Epithelial cell of proximal tubule (primary cell): ENCODE results near the gene RHCG. TPM values are rescaled to one million over a fixed set of nuclear protein-coding genes. Genes with fewer than 3 reads are reported as not detected.

ENCODE experiments used
- DNase-seq: peaks from one replicate; pipeline ENCODE4 v3.0.0-alpha.2; 2011; ENCODE audit warnings: low read depth
- H3K4me3 ChIP-seq: 2 replicates; pipeline ENCODE4 v1.5.1; 2011; ENCODE audit warnings: low read depth, mild to moderate bottlenecking, low read length
- CTCF ChIP-seq: conservative IDR thresholded peaks from 2 replicates; pipeline ENCODE4 v1.5.1; 2012; ENCODE audit warnings: low read depth, mild to moderate bottlenecking, low read length
- total RNA-seq: library from RNA; depleted of rRNA; stranded (reverse); fragments of >200 nt; gene quantifications from 2 replicates; pipeline ENCODE4 v1.2.3, GENCODE V29; 2015

Gene RHCG
- total RNA-seq, 1 donor from 2014 or later: not detected

DNA sequence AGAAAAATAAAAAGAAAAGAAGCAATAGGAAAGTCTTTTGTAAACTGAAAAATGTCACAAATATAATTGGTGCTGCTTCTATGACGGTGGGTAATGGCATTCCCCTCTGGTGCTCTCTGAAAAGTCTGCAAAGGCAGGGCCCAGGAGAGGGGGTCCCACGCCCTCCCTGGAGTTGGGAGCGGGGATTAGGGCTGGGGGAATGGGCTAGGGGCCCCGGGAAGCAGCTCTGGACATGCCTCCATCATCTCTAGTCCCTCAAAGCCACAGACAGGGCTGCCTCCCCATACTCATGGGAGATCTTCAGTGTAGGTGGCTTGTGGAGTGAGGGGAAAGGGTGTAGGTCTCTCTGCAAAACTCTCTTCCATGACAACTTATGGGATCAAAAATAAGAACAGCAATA, 7.8 kb upstream of the RHCG start:
- H3K4me3 ChIP-seq: no peak overlapping the region
- no peak for TF ChIP-seq CTCF
- DNase-seq: no peak

- no peak for DNase-seq
- no peak for TF ChIP-seq CTCF
- no peak overlapping the region for H3K4me3 ChIP-seq
These were observed 6.6 kb upstream of the RHCG start for GRCh38 chr15:89502867-89503595.

DNA sequence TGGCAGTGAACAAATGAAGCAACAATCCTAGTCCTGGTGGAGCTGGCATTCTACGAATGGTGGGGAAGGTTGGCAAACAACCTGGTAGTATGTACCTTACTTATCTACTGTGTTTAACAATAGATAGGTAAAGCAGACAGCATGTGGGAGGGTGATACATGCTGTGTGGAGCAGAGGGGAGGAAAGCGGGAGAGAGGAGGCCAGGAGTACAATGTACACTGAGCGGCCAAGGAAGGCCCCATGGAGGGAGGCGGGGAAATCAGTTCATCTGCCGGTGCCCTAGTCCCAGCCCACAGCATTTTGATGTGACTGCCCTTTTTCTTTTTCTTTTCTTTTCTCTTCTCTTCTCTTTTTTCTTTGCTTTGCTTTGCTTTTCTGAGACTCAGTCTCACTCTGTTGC, 5.3 kb upstream of the RHCG start:
- TF ChIP-seq CTCF: no peak
- DNase-seq: no peak
- H3K4me3 ChIP-seq: no peak overlapping the region

DNA sequence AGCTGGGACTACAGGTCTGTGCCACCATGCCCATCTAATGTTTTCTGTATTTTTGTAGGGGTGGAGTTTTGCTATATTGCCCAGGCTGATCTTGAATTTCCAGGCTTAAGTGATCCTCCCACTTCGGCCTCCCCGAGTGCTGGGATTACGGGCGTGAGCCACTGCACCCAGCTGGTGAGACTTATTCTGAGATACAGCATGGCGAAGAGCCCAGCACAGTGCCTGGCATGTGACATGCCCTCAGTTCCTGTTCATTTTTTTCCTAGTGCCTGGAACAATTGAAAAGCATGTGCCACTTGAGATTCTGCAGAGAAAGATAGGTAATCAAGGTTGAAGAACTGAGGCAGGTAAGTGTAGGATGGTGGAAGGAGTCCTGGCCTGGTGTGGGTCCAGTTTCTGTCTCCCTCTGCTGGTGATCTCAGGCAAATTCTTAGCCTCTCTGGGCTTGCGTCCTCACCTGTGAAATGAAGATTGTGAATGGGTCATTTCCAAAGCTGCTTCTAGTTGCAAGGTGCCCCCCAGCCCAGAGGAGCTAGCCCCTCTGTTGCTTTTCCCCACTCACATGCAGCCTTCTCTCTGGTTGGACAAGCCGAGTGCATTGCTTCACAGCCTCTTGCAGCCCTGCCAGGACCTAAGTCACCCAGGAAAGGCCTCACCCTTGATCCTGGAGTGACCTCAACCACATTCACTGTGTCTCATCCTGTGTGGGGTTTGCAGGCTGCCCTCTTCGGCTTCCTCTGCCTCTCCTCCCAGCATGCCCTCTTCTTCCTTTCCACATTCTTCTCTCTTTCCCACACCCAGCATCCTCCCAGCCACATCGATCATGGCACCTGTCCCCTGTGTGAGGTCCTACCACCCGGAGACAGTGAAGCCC, 4.3 kb upstream of the RHCG start:
- no peak for DNase-seq
- peak; percentile 50 for TF ChIP-seq CTCF
- H3K4me3 ChIP-seq: no peak overlapping the region

DNA sequence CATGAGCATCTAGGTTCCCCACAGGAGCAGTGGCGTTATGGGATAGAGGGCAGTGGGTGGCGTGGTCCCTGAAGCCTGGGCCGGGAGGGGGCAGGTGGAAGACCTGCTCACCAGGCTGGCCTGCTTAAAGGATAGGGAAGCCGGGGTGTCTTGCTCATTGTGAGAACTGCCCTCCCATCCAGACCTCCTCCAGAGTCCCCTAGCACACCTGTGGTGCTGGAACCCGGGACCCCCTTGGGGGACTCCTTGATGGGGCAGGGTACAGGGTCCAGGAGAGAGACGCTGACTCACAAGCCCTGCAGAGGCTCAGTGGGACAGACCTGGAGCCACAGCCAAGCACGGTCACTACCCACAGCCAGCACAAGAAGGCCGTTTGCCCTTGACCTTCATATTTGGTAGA, 2.8 kb upstream of the RHCG start:
- no peak overlapping the region for H3K4me3 ChIP-seq
- no peak for DNase-seq
- TF ChIP-seq CTCF: no peak

- no peak for TF ChIP-seq CTCF
These were observed 2.2 kb upstream of the RHCG start for GRCh38 chr15:89498574-89498906.

More at GRCh38 chr15:89498574-89498906, 2.2 kb upstream of the RHCG start:
- DNase-seq: no peak
- H3K4me3 ChIP-seq: no peak overlapping the region
